Kidney tubule cell (primary cell): ENCODE results near the gene TOMM5.
"Not testable (repeated sequence)": the region's sequence is repeated elsewhere in the genome, so short reads cannot be mapped to it uniquely, and the experiment has no call there.

Source experiments
- DNase-seq: peaks from one replicate; pipeline ENCODE4 v3.0.0-alpha.2; 2018; ENCODE audit warnings: low spot score

TOMM5 gene

GRCh38 chr9:37611014-37611413 lies 18.6 kb upstream of the TOMM5 start:
- no peak for DNase-seq

DNA sequence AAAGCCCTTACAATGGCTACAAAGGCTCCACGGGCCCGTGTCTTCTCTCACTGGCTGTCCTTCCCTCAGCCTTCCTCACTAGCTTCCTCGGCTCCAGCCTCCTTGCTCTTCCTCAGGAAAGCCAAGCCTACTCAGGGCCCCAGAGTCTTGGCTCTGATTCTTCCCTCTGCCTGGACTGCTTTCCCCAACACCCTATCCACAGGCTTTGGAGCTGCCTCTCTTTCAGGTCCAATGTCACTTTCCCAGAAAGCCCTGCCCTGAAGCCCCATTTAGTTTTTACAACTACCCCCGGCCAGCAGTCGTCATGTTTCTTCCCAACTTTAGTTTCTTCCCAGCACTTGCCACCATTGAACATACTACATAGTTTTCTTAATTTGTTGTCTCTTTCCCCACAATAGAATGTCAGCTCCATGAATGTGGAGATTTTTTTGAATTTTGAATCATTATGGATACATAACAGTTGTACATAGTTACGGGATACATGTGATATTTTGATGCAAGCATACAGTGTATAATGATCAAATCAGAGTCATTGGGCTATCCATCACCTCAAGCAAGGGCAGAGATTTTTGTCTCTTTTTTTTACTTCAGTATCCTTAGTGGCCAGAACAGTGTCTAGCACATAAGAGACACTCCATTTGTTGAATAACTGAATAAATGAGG lies 17.5 kb upstream of the TOMM5 start:
- no peak for DNase-seq

- DNase-seq = no peak
These were observed 15.9 kb upstream of the TOMM5 start for GRCh38 chr9:37608250-37608649.

DNA sequence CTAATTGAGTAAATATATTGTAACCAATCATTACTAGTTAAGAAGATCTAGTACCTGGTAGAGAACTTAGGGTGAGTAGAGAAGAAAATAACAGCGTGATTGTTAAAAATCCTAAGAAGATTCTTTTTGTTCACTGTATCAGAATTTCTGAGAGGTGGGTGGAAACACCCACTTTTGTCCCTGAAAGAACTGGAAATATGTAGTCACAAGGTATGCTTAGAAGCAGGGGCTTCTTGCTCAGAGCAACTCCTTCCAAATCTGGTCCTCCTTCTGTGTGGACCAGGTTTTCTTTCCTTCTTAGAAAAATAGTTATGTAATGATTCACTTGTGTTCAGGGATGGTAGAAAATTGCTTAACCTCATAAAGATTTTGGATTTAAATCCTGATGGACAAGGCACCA lies 11.9 kb upstream of the TOMM5 start:
- DNase-seq = no peak

GRCh38 chr9:37602817-37603216 lies 10.4 kb upstream of the TOMM5 start:
- DNase-seq = peak; percentile 42

GRCh38 chr9:37602061-37602460 lies 9.7 kb upstream of the TOMM5 start:
- DNase-seq = not testable (repeated sequence)

DNA sequence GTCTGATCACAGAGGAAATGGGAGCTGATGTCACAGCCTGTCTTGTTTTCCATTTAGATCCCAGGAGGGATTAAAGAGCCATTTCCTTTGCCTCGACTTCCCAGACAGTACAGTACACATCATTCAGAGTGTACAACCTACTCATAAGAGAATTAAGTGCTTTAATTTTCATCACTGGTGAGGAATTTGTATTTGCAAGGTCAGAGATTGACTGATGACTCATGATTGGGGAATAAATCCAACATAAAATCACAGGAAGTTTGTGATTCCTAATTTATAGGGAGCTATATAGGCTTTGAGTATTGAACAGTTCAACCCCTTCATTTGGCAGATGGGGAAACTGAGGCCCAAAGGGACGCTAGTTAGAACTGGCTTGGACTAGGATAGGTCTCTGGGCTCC lies 4.1 kb upstream of the TOMM5 start:
- DNase-seq = peak; percentile 33

- DNase-seq = peak; percentile 4
These were observed 1.6 kb upstream of the TOMM5 start for GRCh38 chr9:37593883-37594448.

- no peak for DNase-seq
These were observed 4.9 kb downstream of the TOMM5 start for GRCh38 chr9:37587521-37587920.

DNA sequence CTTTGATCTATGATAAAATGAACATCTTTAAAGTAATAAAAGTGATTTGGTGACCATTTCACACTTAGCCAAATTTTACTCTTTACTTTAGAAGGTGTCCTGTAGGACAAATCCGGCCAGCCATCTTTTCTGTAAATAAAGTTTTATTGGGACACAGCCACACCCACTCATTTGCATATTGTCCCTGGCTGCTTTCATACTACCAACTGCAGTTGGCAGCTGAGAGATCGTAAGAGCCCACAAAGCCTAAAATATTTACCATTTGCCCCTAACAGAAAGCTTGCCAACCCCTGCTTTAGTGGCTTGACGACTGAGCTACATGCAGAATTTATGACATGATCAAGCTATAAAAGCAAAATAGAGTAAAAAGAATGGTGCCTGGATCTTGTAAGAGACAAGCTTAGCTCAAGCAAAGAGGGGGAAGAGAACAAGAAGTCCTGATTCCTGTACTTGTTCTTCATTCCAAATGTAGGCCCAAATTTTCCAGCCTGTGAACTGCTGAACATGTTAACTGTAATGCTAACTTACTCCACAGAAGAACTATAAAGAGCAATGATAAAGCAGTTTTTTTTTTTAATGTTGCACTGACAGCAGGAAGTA lies 8.8 kb downstream of the TOMM5 start:
- DNase-seq = no peak

DNA sequence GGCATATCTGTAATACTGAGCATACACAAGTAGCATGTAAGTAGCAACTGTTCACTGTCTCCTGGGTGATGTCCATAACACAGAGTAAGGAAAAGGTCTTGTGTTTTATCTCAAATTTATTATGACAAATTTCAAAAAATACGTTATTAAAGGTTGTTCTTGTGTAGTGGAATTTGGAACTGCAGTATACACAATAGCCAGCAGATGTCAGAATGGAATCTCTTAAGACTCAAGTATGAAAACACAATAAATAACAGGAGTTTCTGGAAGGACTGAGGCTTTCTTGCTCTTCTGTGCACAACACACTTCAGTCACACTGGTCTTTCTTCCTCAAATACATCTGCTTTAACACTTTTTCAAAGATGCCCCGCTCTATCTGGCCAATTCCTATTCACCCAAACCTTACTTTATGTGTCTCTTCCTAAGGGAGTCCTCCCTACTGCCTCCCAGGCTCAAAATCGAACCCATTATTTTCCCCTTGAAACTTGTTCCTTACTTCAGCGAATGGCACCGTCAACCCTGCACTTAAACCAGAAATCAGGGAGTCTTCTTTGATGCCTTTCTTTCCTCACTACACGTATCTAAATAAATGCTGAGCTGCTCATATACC lies 9.7 kb downstream of the TOMM5 start:
- peak; percentile 62 for DNase-seq

DNA sequence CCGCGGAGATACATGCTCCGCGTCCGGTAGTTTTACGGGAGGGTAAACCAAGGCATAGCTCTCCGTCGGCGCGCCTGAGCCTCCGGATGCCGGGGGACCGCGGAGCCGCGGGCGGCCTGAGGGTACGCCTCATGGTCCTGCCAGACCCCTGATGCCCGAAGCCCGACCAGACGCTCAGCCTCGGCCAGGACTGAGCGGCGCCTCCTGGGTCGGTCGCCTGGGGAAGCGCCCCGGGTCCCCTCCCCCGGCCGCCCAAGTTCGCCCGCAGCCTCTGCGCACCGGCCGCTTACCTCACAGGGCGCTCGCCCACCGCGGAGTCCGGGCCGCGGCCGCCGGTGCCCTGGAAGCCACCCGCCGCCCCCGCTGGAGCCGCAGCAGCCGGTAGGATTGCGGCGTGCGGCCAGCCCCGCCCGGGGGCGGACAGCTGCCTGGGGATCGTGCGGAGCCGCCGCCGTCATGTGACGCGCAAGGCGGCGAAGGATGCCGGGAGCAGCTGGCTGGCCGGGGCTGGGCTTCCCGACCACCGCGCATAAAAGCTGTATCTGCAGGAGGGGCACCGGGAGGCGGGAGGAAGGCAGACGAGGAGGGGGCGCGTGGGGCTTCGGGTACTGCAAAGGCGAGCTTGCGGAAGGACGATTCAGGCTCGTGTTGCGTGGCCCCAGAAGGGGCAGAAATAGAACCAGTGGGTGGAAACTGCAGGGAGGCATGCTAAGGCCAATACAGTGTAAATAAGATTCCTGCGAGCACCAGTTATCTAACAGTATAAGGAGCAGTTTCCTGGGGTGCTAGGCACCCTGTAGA lies 16.3 kb downstream of the TOMM5 start, which contains the start of gene FBXO10:
Gene FBXO10, minus strand, starts transcription at position 460 of the 801 bp plus-strand sequence. CDS start 34,612 bp downstream, outside the sequence.
- DNase-seq = peak; percentile 68

GRCh38 chr9:37575511-37575914 lies 16.9 kb downstream of the TOMM5 start:
- DNase-seq = peak; percentile 11

DNA sequence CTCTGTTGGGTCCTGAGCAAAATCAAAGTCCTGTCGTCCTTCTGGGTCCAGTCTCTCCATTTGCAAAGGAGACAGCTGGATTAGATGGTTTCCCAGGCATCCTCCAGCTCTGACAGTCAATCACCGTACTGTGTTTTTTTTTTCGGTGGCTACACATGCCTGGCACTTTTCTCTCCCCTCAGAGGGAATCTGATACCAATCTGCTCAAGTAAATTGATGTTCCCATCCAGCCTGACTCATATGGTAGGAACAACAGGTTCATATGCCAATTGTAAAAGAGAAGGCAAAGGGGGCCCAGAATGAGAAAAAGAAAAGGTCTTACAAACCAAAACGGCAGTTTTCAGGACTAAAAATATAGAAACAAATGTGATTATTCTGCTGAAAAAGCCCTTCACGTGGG lies 17.4 kb downstream of the TOMM5 start:
- DNase-seq = no peak

GRCh38 chr9:37574241-37574721 lies 18.1 kb downstream of the TOMM5 start:
- no peak for DNase-seq

DNA sequence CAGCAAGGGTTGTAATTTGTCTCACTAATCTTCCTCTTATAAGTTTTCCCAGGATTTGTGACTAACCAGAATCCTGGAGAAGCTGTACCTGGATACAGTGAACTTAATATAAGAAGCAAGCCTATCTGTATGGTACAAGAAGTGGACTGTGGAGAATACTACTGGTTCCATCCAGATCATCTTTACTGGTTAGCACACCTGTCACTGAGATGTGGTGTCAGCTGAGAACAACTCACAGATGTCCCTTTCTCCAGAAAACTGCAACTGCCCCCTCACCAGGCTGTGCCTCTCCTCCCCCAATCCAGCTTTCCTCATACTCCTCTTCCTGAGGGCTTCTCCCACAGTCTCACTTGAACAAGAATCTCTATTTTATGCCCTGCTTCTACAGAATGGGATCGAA lies 21.1 kb downstream of the TOMM5 start:
- DNase-seq = no peak

DNA sequence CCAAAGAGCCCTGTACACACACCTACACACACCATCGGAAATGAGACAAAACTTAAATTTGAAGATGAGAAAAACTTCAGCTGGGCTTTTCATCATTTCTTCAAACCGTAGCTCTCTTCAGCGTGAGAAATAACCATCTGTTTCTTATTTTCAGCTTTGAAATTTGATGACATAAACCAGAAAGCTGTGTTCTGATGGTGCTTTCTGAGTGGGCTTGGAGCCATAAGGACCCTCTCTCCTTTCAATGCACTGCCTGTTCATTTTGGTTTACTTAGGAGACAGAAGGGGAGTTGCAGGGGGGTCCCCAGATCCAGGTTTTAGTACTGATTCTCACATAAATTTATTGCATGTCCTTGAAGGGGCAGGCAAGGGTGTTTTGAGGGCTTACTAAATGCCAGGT lies 25.7 kb downstream of the TOMM5 start:
- no peak for DNase-seq

DNA sequence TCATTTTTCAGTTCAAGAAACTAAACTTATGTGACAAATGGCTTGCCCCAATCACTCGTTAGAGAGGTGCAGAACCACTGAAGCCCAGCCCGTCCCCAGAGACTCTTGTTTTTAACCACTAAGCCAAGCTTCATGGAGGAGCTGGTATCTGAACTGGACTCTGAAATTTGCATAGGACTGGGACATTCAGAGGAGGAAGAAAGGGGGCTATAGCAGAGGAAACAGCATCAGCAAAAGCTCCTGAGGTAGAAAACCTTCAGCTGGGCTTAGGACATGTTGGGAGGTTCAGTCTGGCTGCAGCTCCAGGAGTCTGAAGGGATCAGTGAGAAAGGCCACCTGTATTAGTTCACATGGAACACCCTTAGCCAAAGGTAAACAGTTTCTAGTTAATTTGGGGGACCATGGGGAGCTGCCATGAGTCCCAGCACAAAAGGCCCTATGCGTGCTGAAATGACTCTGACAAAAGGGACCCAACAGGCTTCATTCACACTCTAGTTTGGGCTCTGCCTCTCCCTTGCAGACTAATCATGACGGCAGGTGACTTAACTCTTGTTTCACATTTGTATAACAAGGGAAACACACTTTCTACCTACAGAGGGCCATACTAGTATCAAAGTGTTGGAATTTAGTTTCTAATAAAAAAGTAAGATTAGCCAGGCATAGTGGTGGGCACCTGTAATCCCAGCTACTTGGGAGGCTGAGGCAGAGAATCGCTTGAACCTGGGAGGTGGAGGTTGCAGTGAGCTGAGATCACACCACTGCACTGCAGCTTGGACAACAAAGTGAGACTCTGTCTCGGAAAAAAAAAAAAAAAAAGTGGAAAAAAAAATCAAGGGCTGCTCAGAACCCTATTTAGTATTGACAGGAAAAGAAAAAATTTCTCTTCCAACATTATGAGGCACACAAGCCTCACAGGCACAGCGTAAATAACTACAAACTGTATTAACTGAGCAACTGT lies 26.5 kb downstream of the TOMM5 start:
- no peak for DNase-seq

- no peak for DNase-seq
These were observed 27.5 kb downstream of the TOMM5 start for GRCh38 chr9:37564916-37565315.

DNA sequence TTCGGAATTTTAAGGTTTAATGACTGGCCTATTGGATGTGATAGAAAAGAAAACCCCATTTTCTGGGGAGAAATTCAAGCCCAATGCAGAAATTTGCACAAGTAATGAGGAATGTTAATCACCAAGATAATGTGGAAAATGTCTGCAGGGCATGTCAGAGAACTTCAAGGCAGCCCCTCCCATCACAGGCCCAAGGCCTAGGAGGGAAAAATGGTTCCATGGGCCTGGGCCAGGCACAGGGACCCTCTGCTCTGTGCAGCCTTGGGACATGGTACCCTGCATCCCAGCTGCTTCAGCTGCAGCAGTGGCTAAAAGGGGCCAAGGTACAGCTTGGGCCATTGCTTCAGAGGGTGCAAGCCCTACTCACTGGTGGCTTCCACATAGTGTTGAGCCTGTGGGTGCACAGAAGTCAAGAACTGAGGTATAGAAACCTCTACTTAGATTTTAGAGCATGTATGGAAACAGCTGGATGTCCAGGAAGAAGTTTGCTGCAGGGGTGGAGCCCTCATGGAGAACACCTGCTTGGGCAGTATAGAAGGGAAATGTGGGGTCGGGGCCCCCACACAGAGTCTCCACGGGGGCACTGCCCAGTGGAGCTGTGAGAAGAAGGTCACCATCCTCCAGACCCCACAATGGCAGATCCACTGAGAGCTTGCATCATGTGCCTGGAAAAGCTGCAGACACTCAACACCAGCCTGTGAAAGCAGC lies 28.4 kb downstream of the TOMM5 start:
- DNase-seq = no peak
